ENCODE measurements around the gene PTPRM.

Gene PTPRM

GRCh38 chr18:7982216-7982615 lies 415.1 kb downstream of the PTPRM start:
- no peak for DNase-seq (ENCODE audit: low read depth in 1 of 2, low spot score in 1 of 2)

GRCh38 chr18:7987284-7987976 lies 420.3 kb downstream of the PTPRM start:
- DNase-seq (ENCODE audit: low read depth in 1 of 2, low spot score in 1 of 2): no peak

- DNase-seq (ENCODE audit: low read depth in 1 of 2, low spot score in 1 of 2): no peak
These were observed 423.6 kb downstream of the PTPRM start for GRCh38 chr18:7990670-7991069.

GRCh38 chr18:8001711-8002301 lies 434.7 kb downstream of the PTPRM start:
- DNase-seq (ENCODE audit: low read depth in 1 of 2, low spot score in 1 of 2): no peak

GRCh38 chr18:8003878-8004675 lies 437.0 kb downstream of the PTPRM start:
- no peak for DNase-seq (ENCODE audit: low read depth in 1 of 2, low spot score in 1 of 2)

- DNase-seq (ENCODE audit: low read depth in 1 of 2, low spot score in 1 of 2): no peak
These were observed 437.7 kb downstream of the PTPRM start for GRCh38 chr18:8004792-8005191.

- no peak for DNase-seq (ENCODE audit: low read depth in 1 of 2, low spot score in 1 of 2)
These were observed 438.9 kb downstream of the PTPRM start for GRCh38 chr18:8005870-8006569.

- DNase-seq (ENCODE audit: low read depth in 1 of 2, low spot score in 1 of 2): no peak
These were observed 439.9 kb downstream of the PTPRM start for GRCh38 chr18:8006979-8007378.

GRCh38 chr18:8008033-8008432 lies 440.9 kb downstream of the PTPRM start:
- no peak for DNase-seq (ENCODE audit: low read depth in 1 of 2, low spot score in 1 of 2)

GRCh38 chr18:8011361-8011760 lies 444.2 kb downstream of the PTPRM start:
- DNase-seq (ENCODE audit: low read depth in 1 of 2, low spot score in 1 of 2): no peak

- no peak for DNase-seq (ENCODE audit: low read depth in 1 of 2, low spot score in 1 of 2)
These were observed 444.8 kb downstream of the PTPRM start for GRCh38 chr18:8011906-8012305.

GRCh38 chr18:8018701-8019331 lies 451.7 kb downstream of the PTPRM start:
- no peak for DNase-seq (ENCODE audit: low read depth in 1 of 2, low spot score in 1 of 2)

- no peak for DNase-seq (ENCODE audit: low read depth in 1 of 2, low spot score in 1 of 2)
These were observed 452.5 kb downstream of the PTPRM start for GRCh38 chr18:8019600-8019999.

- no peak for DNase-seq (ENCODE audit: low read depth in 1 of 2, low spot score in 1 of 2)
These were observed 453.2 kb downstream of the PTPRM start for GRCh38 chr18:8020132-8020846.

- DNase-seq (ENCODE audit: low read depth in 1 of 2, low spot score in 1 of 2): no peak
These were observed 461.9 kb downstream of the PTPRM start for GRCh38 chr18:8029061-8029460.

GRCh38 chr18:8029731-8030130 lies 462.6 kb downstream of the PTPRM start:
- DNase-seq (ENCODE audit: low read depth in 1 of 2, low spot score in 1 of 2): no peak

GRCh38 chr18:8030201-8030600 lies 463.1 kb downstream of the PTPRM start:
- DNase-seq (ENCODE audit: low read depth in 1 of 2, low spot score in 1 of 2): no peak

GRCh38 chr18:8031496-8031895 lies 464.4 kb downstream of the PTPRM start:
- DNase-seq (ENCODE audit: low read depth in 1 of 2, low spot score in 1 of 2): no peak

- DNase-seq (ENCODE audit: low read depth in 1 of 2, low spot score in 1 of 2): no peak
These were observed 467.6 kb downstream of the PTPRM start for GRCh38 chr18:8034674-8035073.

- no peak for DNase-seq (ENCODE audit: low read depth in 1 of 2, low spot score in 1 of 2)
These were observed 469.4 kb downstream of the PTPRM start for GRCh38 chr18:8036551-8036950.

GRCh38 chr18:8037296-8037695 lies 470.2 kb downstream of the PTPRM start:
- no peak for DNase-seq (ENCODE audit: low read depth in 1 of 2, low spot score in 1 of 2)

Data from activated CD4-positive, alpha-beta T cell treated with anti-CD3 and anti-CD28 coated beads, Interleukin-2, amount 50 U/mL, for 24 hours (primary cell).